ENCODE results near the gene NECAB2.

Gene NECAB2

GRCh38 chr16:83989300-83989699 lies 21.3 kb downstream of the NECAB2 start:
- no peak overlapping the region for H3K4me2 ChIP-seq
- H3K4me1 ChIP-seq = peaks cover 18% of the 10 kb centered on the region
- TF ChIP-seq Cebpa-rat (IDR thresholded peaks at IDR 0.05) = no peak

GRCh38 chr16:83990492-83990891 lies 22.4 kb downstream of the NECAB2 start:
- H4K20me1 ChIP-seq = no peaks in the 10 kb centered on the region
- H3K4me1 ChIP-seq = peaks cover 30% of the 10 kb centered on the region
- no peaks in the 10 kb centered on the region for H3K27me3 ChIP-seq
- no peak overlapping the region for H3K4me3 ChIP-seq
- H3K27ac ChIP-seq = no peak overlapping the region
- no peak for TF ChIP-seq Cebpa-rat (IDR thresholded peaks at IDR 0.05)
- no peak overlapping the region for H3K9ac ChIP-seq
- H3K36me3 ChIP-seq = no peaks in the 10 kb centered on the region
- H3K9me3 ChIP-seq = no peaks in the 10 kb centered on the region
- no peak overlapping the region for H3K4me2 ChIP-seq

More at GRCh38 chr16:83989300-83989699, 21.3 kb downstream of the NECAB2 start:
- Histone ChIP-seq H3K4me3 (no peak overlapping the region), H3K9me3 (no peaks in the 10 kb centered on the region), H3K27ac (no peak overlapping the region), H3K36me3 (no peaks in the 10 kb centered on the region), H3K9ac (no peak overlapping the region), H3K27me3 (no peaks in the 10 kb centered on the region), H4K20me1 (no peaks in the 10 kb centered on the region)

GRCh38 chr16:83992624-83993023 lies 24.6 kb downstream of the NECAB2 start:
- H3K27ac ChIP-seq = no peak overlapping the region
- H3K4me1 ChIP-seq = peaks cover 47% of the 10 kb centered on the region
- no peak for TF ChIP-seq Cebpa-rat (IDR thresholded peaks at IDR 0.05)

GRCh38 chr16:83994087-83994486 lies 26.0 kb downstream of the NECAB2 start:
- H3K27ac ChIP-seq = no peak overlapping the region

More at GRCh38 chr16:83992624-83993023, 24.6 kb downstream of the NECAB2 start:
- Histone ChIP-seq H3K4me3 (no peak overlapping the region), H3K27me3 (no peaks in the 10 kb centered on the region), H3K36me3 (no peaks in the 10 kb centered on the region), H3K9ac (no peak overlapping the region), H3K9me3 (no peaks in the 10 kb centered on the region), H4K20me1 (no peaks in the 10 kb centered on the region), H3K4me2 (0 out of 2 replicates have a peak overlapping the region, but pooled peaks have one; percentile 74)

GRCh38 chr16:83994703-83995102 lies 26.7 kb downstream of the NECAB2 start:
- H3K4me2 ChIP-seq = peak overlapping the region; percentile 74
- H3K4me3 ChIP-seq = no peak overlapping the region
- no peak for TF ChIP-seq Cebpa-rat (IDR thresholded peaks at IDR 0.05)
- H3K4me1 ChIP-seq = peaks cover 47% of the 10 kb centered on the region
- no peaks in the 10 kb centered on the region for H3K36me3 ChIP-seq
- H4K20me1 ChIP-seq = no peaks in the 10 kb centered on the region
- H3K9ac ChIP-seq = no peak overlapping the region
- H3K27ac ChIP-seq = no peak overlapping the region
- H3K9me3 ChIP-seq = no peaks in the 10 kb centered on the region
- no peaks in the 10 kb centered on the region for H3K27me3 ChIP-seq

More at GRCh38 chr16:83994087-83994486, 26.0 kb downstream of the NECAB2 start:
- peak; percentile 96 for TF ChIP-seq Cebpa-rat (IDR thresholded peaks at IDR 0.05)
- Histone ChIP-seq H3K9ac (no peak overlapping the region), H3K36me3 (no peaks in the 10 kb centered on the region), H3K4me3 (no peak overlapping the region), H3K4me1 (peaks cover 47% of the 10 kb centered on the region), H3K4me2 (peak overlapping the region; percentile 74), H3K9me3 (no peaks in the 10 kb centered on the region), H4K20me1 (no peaks in the 10 kb centered on the region), H3K27me3 (no peaks in the 10 kb centered on the region)

- H3K4me3 ChIP-seq = peak overlapping the region; percentile 18; the same call in 1 of the 2 replicates
- H3K9me3 ChIP-seq = no peaks in the 10 kb centered on the region
- no peaks in the 10 kb centered on the region for H3K27me3 ChIP-seq
- TF ChIP-seq Cebpa-rat (IDR thresholded peaks at IDR 0.05) = no peak
- no peaks in the 10 kb centered on the region for H4K20me1 ChIP-seq
- no peaks in the 10 kb centered on the region for H3K36me3 ChIP-seq
- H3K9ac ChIP-seq = no peak overlapping the region
- peaks cover 47% of the 10 kb centered on the region for H3K4me1 ChIP-seq
- H3K4me2 ChIP-seq = peak overlapping the region; percentile 74
- H3K27ac ChIP-seq = no peak overlapping the region
Observed at GRCh38 chr16:83995754-83996153, 27.7 kb downstream of the NECAB2 start.

GRCh38 chr16:83996481-83997252 lies 28.6 kb downstream of the NECAB2 start:
- H3K9ac ChIP-seq = no peak overlapping the region
- no peak overlapping the region for H3K4me3 ChIP-seq
- H3K4me2 ChIP-seq = peak overlapping the region; percentile 74
- no peak for TF ChIP-seq Cebpa-rat (IDR thresholded peaks at IDR 0.05)
- H3K4me1 ChIP-seq = peaks cover 47% of the 10 kb centered on the region
- H3K27ac ChIP-seq = no peak overlapping the region
- H3K36me3 ChIP-seq = no peaks in the 10 kb centered on the region
- H3K9me3 ChIP-seq = no peaks in the 10 kb centered on the region
- H3K27me3 ChIP-seq = no peaks in the 10 kb centered on the region
- H4K20me1 ChIP-seq = no peaks in the 10 kb centered on the region

GRCh38 chr16:83998091-83998490 lies 30.0 kb downstream of the NECAB2 start:
- Histone ChIP-seq H4K20me1 (no peaks in the 10 kb centered on the region), H3K36me3 (no peaks in the 10 kb centered on the region), H3K27me3 (no peaks in the 10 kb centered on the region), H3K4me2 (no peak overlapping the region), H3K9ac (no peak overlapping the region), H3K9me3 (no peaks in the 10 kb centered on the region), H3K4me3 (no peak overlapping the region), H3K4me1 (peaks cover 41% of the 10 kb centered on the region), H3K27ac (no peak overlapping the region)
- TF ChIP-seq Cebpa-rat (IDR thresholded peaks at IDR 0.05) = no peak

GRCh38 chr16:84000989-84001642 lies 33.1 kb downstream of the NECAB2 start:
- no peaks in the 10 kb centered on the region for H3K27me3 ChIP-seq
- H3K4me1 ChIP-seq = peaks cover 10% of the 10 kb centered on the region
- no peaks in the 10 kb centered on the region for H3K36me3 ChIP-seq
- H3K9ac ChIP-seq = no peak overlapping the region
- no peak overlapping the region for H3K4me2 ChIP-seq
- no peak overlapping the region for H3K4me3 ChIP-seq
- H4K20me1 ChIP-seq = no peaks in the 10 kb centered on the region
- no peak for TF ChIP-seq Cebpa-rat (IDR thresholded peaks at IDR 0.05)
- H3K9me3 ChIP-seq = no peaks in the 10 kb centered on the region
- no peak overlapping the region for H3K27ac ChIP-seq

GRCh38 chr16:84001726-84002125 lies 33.7 kb downstream of the NECAB2 start:
- TF ChIP-seq Cebpa-rat (IDR thresholded peaks at IDR 0.05) = no peak

More at GRCh38 chr16:84001726-84002125, 33.7 kb downstream of the NECAB2 start:
- H3K9me3 ChIP-seq = no peaks in the 10 kb centered on the region
- no peaks in the 10 kb centered on the region for H4K20me1 ChIP-seq
- H3K36me3 ChIP-seq = no peaks in the 10 kb centered on the region
- H3K4me1 ChIP-seq = peaks cover 4% of the 10 kb centered on the region
- H3K4me3 ChIP-seq = no peak overlapping the region
- H3K4me2 ChIP-seq = no peak overlapping the region
- no peak overlapping the region for H3K27ac ChIP-seq
- H3K27me3 ChIP-seq = no peaks in the 10 kb centered on the region
- no peak overlapping the region for H3K9ac ChIP-seq

Measured in BLaER1 (cell line).